Measurements from ENCODE around the gene TCEAL3.

DNA sequence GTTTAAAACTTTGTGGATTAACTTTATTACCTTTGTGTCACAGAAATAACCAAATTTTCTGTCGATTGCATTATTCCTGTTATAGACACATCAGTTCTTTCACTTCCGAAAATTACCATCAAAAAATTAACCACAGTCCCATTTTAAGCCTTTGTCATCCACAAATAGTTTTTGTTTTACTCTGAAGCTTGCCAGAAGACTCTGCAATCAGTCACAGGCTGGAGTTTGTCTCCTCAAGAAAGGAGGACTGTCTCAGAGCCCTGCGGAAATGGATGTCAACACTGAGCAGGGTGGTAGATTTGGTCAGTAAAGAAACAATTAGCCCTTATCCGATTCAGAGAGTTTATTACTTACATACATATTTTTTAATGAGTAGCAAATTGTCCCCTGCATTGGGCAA lies 42.6 kb upstream of the TCEAL3 start:
- TF ChIP-seq HDGF (IDR thresholded peaks at IDR 0.05; ENCODE audit: borderline replicate concordance): no peak
- no peak for TF ChIP-seq SP1 (IDR thresholded peaks at IDR 0.05)
- TF ChIP-seq FOXA1 (IDR thresholded peaks at IDR 0.05): no peak
